HCT116 (cell line): ENCODE data around the gene SPIRE2.

Experiments used
- CEBPB ChIP-seq: IDR thresholded peaks from 2 replicates; pipeline ENCODE4 v1.6.1; 2012; ENCODE audit warnings: low read depth
- CTCF ChIP-seq, 3 experiments: fragments of 200-600 bp in 1 of 3; sonication (generic) in 1 of 3; IDR thresholded peaks in 2 of 3; conservative IDR thresholded peaks in 1 of 3; 2 replicates each; pipeline ENCODE4 v1.5.1; 2012 to 2017; ENCODE audit warnings: low read depth in 2 of 3, low read length in 2 of 3, antibody characterized with exemption in 1 of 3, borderline replicate concordance in 1 of 3, control low read depth in 1 of 3, mild to moderate bottlenecking in 1 of 3, mixed read lengths in 1 of 3, mixed run types in 1 of 3, moderate library complexity in 1 of 3; ENCODE audit not compliant: insufficient read depth in 1 of 3
- EZH2 ChIP-seq: fragments of 200-600 bp; sonication (generic); IDR thresholded peaks from 2 replicates; pipeline ENCODE4 v1.6.1; 2017; ENCODE audit warnings: antibody characterized with exemption, mixed run types
- MAX ChIP-seq: IDR thresholded peaks from 2 replicates; pipeline ENCODE4 v1.6.1; 2012
- POLR2A ChIP-seq: IDR thresholded peaks from 2 replicates; pipeline ENCODE4 v1.7.0; 2011; ENCODE audit warnings: borderline replicate concordance; ENCODE audit not compliant: insufficient read depth, insufficient read length; ENCODE audit errors: extremely low read depth
- RAD21 ChIP-seq: IDR thresholded peaks from 2 replicates; pipeline ENCODE4 v1.6.1; 2012; ENCODE audit warnings: low read depth, mild to moderate bottlenecking
- REST ChIP-seq: IDR thresholded peaks from 2 replicates; pipeline ENCODE4 v1.6.1; 2012; ENCODE audit warnings: low read depth
- SIN3A ChIP-seq: IDR thresholded peaks from 2 replicates; pipeline ENCODE4 v1.6.1; 2012; ENCODE audit warnings: low read depth
- SRF ChIP-seq: IDR thresholded peaks from 2 replicates; pipeline ENCODE4 v1.6.1; 2012; ENCODE audit warnings: low read depth
- YY1 ChIP-seq: IDR thresholded peaks from 2 replicates; pipeline ENCODE4 v1.6.1; 2011; ENCODE audit warnings: low read length, low read depth, moderate library complexity, mild to moderate bottlenecking; ENCODE audit not compliant: insufficient replicate concordance; ENCODE audit errors: extremely low read depth
- ZBTB33 ChIP-seq: IDR thresholded peaks from 2 replicates; pipeline ENCODE4 v1.6.1; 2011; ENCODE audit warnings: mild to moderate bottlenecking, low read length, moderate library complexity; ENCODE audit not compliant: insufficient replicate concordance; ENCODE audit errors: extremely low read depth
- ZFX ChIP-seq: fragments of 450-650 bp; IDR thresholded peaks from 2 replicates; pipeline ENCODE4 v1.6.1; 2017

- TF ChIP-seq POLR2A: no peak
- no peak for TF ChIP-seq MAX
- no peak for TF ChIP-seq CTCF (IDR thresholded peaks at IDR 0.05 in 2 of 3, conservative IDR thresholded peaks at IDR 0.05 in 1 of 3; ENCODE audit: borderline replicate concordance in 1 of 3, insufficient read depth in 1 of 3, low read depth in 2 of 3, low read length in 2 of 3)
- no peak for TF ChIP-seq SIN3A
- TF ChIP-seq EZH2: no peak
- no peak for TF ChIP-seq SRF
- TF ChIP-seq ZFX: no peak
- TF ChIP-seq REST: no peak
- no peak for TF ChIP-seq YY1
- TF ChIP-seq ZBTB33: no peak
- TF ChIP-seq CEBPB: no peak
- no peak for TF ChIP-seq RAD21
Observed at GRCh38 chr16:89915303-89916232, 87.3 kb downstream of the SPIRE2 start.
